DND-41 (cell line): Measurements from ENCODE around the gene NIT1.

ENCODE experiments used
- EZH2 ChIP-seq: IDR thresholded peaks from 3 replicates; pipeline ENCODE4 v1.6.1; 2012; ENCODE audit warnings: borderline replicate concordance, low read depth, mild to moderate bottlenecking, moderate library complexity, low read length, inconsistent platforms; ENCODE audit not compliant: severe bottlenecking
- TF ChIP-seq, protein P1 (sequence below): IDR thresholded peaks from 2 replicates; pipeline ENCODE4 v1.5.1; 2012; ENCODE audit warnings: borderline replicate concordance, low read length, moderate library complexity, mild to moderate bottlenecking; ENCODE audit not compliant: poor library complexity, severe bottlenecking; ENCODE audit errors: extremely low read depth

DNA sequence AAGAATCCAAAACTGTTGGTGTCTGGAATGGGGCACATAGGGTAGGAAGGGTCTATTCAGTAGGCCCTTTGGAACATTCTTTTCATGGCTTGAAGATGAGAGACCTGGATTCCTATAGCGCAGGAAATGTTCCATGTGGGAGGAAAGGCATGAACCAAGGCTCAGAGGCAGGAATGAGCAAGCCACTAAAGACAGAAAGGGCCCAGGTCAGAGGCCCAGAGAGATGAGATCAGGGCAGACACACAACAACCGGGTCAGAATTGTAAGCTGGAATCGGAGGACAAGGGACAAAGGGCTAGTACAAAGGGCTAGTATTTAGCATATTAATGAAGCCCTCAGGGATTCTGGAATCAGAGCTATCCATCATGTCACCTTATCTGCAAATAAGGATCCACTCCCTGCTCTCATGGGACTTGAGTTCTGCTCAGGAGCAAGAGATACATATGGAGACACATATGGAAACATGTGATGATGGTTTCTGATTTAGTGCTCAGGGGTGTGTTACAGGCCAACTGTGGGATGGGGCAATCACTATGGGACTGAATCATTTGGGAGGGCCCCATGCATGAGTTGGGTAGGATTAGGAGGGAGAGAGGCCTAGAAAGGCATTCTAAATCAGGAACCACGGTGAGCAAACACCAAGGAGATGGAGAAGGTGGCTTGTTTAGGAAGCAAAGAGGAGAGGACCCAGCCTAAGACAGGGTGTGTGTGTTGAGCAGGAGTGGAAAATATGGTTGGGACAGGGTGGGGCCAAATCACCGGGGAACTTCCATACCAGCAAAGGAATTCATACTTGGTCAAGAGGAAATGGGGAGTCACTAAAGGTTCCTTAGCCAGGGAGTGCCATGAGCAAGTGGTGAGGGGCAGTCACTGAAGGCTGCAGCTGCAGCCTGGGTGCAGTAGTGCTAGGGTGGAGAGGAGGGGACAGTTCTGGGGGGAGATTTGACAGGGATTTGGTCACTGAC is 37.2 kb upstream of the NIT1 start:
- TF ChIP-seq, protein P1, sequence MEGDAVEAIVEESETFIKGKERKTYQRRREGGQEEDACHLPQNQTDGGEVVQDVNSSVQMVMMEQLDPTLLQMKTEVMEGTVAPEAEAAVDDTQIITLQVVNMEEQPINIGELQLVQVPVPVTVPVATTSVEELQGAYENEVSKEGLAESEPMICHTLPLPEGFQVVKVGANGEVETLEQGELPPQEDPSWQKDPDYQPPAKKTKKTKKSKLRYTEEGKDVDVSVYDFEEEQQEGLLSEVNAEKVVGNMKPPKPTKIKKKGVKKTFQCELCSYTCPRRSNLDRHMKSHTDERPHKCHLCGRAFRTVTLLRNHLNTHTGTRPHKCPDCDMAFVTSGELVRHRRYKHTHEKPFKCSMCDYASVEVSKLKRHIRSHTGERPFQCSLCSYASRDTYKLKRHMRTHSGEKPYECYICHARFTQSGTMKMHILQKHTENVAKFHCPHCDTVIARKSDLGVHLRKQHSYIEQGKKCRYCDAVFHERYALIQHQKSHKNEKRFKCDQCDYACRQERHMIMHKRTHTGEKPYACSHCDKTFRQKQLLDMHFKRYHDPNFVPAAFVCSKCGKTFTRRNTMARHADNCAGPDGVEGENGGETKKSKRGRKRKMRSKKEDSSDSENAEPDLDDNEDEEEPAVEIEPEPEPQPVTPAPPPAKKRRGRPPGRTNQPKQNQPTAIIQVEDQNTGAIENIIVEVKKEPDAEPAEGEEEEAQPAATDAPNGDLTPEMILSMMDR: no peak
- TF ChIP-seq EZH2: no peak
